KMS-11 (cell line): ENCODE results near the gene NR1I2.

Experiments used
- H2AFZ ChIP-seq: fragments of 200-600 bp; sonication (generic); 2 replicates; pipeline ENCODE4 v1.6.1; 2016; ENCODE audit warnings: antibody characterized with exemption, mixed run types, low read depth
- H3K27ac ChIP-seq: fragments of 200-600 bp; sonication (generic); 2 replicates; pipeline ENCODE4 v1.6.1; 2016; ENCODE audit warnings: mild to moderate bottlenecking, mixed run types
- H3K27me3 ChIP-seq: fragments of 200-600 bp; sonication (generic); 2 replicates; pipeline ENCODE4 v1.6.1; 2017; ENCODE audit warnings: mild to moderate bottlenecking, low read depth, mixed run types, moderate library complexity; ENCODE audit not compliant: insufficient read depth
- H3K36me3 ChIP-seq: fragments of 200-600 bp; sonication (generic); 2 replicates; pipeline ENCODE4 v1.6.1; 2017; ENCODE audit warnings: mild to moderate bottlenecking, mixed run types; ENCODE audit not compliant: insufficient read depth
- H3K4me1 ChIP-seq: fragments of 200-600 bp; sonication (generic); 2 replicates; pipeline ENCODE4 v1.6.1; 2016; ENCODE audit warnings: mild to moderate bottlenecking, low read depth, mixed run types; ENCODE audit not compliant: poor library complexity, severe bottlenecking
- H3K4me2 ChIP-seq: fragments of 200-600 bp; sonication (generic); 2 replicates; pipeline ENCODE4 v1.7.0; 2016; ENCODE audit warnings: mild to moderate bottlenecking, mixed run types
- H3K4me3 ChIP-seq: fragments of 200-600 bp; sonication (generic); IDR thresholded peaks from 2 replicates; pipeline ENCODE4 v1.6.1; 2017; ENCODE audit warnings: low read depth, low read length, mixed read lengths; ENCODE audit not compliant: insufficient read depth
- H3K79me2 ChIP-seq: fragments of 200-600 bp; sonication (generic); 2 replicates; pipeline ENCODE4 v1.6.1; 2016; ENCODE audit warnings: low read depth, mixed run types; ENCODE audit not compliant: insufficient read depth
- H3K9ac ChIP-seq: fragments of 200-600 bp; sonication (generic); 2 replicates; pipeline ENCODE4 v1.6.1; 2016; ENCODE audit warnings: mild to moderate bottlenecking, mixed run types
- H4K20me1 ChIP-seq: fragments of 200-600 bp; sonication (generic); 2 replicates; pipeline ENCODE4 v1.6.1; 2016; ENCODE audit warnings: mild to moderate bottlenecking, mixed run types; ENCODE audit not compliant: insufficient read depth
- CTCF ChIP-seq: fragments of 200-600 bp; sonication (generic); conservative IDR thresholded peaks from 2 replicates; pipeline ENCODE4 v1.6.1; 2017; ENCODE audit warnings: low read depth, mild to moderate bottlenecking, antibody characterized with exemption, low read length, moderate library complexity, mixed read lengths

NR1I2 gene

GRCh38 chr3:119786409-119786808 lies 4.5 kb downstream of the NR1I2 start:
- Histone ChIP-seq H3K27me3 (no peaks in the 10 kb centered on the region), H3K79me2 (no peaks in the 10 kb centered on the region), H3K4me2 (no peak overlapping the region), H3K9ac (no peak overlapping the region), H3K27ac (no peak overlapping the region), H4K20me1 (no peaks in the 10 kb centered on the region), H3K4me1 (no peaks in the 10 kb centered on the region), H3K4me3 (no peak overlapping the region), H2AFZ (no peak overlapping the region), H3K36me3 (no peaks in the 10 kb centered on the region)
- TF ChIP-seq CTCF = no peak

- no peak for TF ChIP-seq CTCF
- no peak overlapping the region for H3K27ac ChIP-seq
- H3K9ac ChIP-seq = no peak overlapping the region
These were observed 8.5 kb downstream of the NR1I2 start for GRCh38 chr3:119790369-119790768.

GRCh38 chr3:119792270-119792669 lies 10.4 kb downstream of the NR1I2 start:
- no peak overlapping the region for H3K4me3 ChIP-seq
- no peak for TF ChIP-seq CTCF

More at GRCh38 chr3:119790369-119790768, 8.5 kb downstream of the NR1I2 start:
- Histone ChIP-seq H3K27me3 (no peaks in the 10 kb centered on the region), H3K4me2 (no peak overlapping the region), H2AFZ (no peak overlapping the region), H3K79me2 (no peaks in the 10 kb centered on the region), H4K20me1 (no peaks in the 10 kb centered on the region), H3K36me3 (no peaks in the 10 kb centered on the region), H3K4me3 (no peak overlapping the region), H3K4me1 (no peaks in the 10 kb centered on the region)

GRCh38 chr3:119794401-119794800 lies 12.5 kb downstream of the NR1I2 start:
- no peak for TF ChIP-seq CTCF
- Histone ChIP-seq H3K4me1 (no peaks in the 10 kb centered on the region), H3K36me3 (no peaks in the 10 kb centered on the region), H3K4me3 (no peak overlapping the region), H3K9ac (no peak overlapping the region), H2AFZ (no peak overlapping the region), H3K27me3 (no peaks in the 10 kb centered on the region), H3K27ac (no peak overlapping the region), H3K79me2 (no peaks in the 10 kb centered on the region), H3K4me2 (no peak overlapping the region), H4K20me1 (no peaks in the 10 kb centered on the region)

More at GRCh38 chr3:119792270-119792669, 10.4 kb downstream of the NR1I2 start:
- H3K36me3 ChIP-seq = no peaks in the 10 kb centered on the region
- no peak overlapping the region for H3K9ac ChIP-seq
- no peaks in the 10 kb centered on the region for H3K79me2 ChIP-seq
- no peak overlapping the region for H3K27ac ChIP-seq
- H3K27me3 ChIP-seq = no peaks in the 10 kb centered on the region
- H4K20me1 ChIP-seq = no peaks in the 10 kb centered on the region
- no peak overlapping the region for H2AFZ ChIP-seq
- no peaks in the 10 kb centered on the region for H3K4me1 ChIP-seq
- H3K4me2 ChIP-seq = no peak overlapping the region
